ENCODE data around the gene NFATC1.

DNA sequence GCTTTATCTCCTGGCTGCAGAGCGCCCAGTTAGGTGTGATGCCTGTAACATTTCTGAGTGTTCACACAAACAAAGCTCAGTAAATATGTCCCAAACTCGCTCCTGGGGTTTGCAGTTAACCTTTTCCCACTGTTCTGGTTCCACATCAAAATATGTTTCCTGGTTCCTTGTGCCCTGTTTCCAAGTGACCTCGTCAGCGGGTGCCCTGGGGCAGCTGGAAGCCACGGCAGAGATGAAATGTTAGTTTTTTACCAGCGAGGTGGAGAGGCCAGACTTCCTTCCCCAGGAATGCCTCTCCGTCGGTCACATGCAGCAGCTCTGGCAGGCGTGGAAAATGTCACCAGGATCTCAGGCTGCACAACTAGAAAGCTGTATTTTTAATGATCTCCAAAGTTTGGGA is 18.2 kb downstream of the NFATC1 start:
- TF ChIP-seq, protein P1, sequence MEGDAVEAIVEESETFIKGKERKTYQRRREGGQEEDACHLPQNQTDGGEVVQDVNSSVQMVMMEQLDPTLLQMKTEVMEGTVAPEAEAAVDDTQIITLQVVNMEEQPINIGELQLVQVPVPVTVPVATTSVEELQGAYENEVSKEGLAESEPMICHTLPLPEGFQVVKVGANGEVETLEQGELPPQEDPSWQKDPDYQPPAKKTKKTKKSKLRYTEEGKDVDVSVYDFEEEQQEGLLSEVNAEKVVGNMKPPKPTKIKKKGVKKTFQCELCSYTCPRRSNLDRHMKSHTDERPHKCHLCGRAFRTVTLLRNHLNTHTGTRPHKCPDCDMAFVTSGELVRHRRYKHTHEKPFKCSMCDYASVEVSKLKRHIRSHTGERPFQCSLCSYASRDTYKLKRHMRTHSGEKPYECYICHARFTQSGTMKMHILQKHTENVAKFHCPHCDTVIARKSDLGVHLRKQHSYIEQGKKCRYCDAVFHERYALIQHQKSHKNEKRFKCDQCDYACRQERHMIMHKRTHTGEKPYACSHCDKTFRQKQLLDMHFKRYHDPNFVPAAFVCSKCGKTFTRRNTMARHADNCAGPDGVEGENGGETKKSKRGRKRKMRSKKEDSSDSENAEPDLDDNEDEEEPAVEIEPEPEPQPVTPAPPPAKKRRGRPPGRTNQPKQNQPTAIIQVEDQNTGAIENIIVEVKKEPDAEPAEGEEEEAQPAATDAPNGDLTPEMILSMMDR (IDR thresholded peaks at IDR 0.05) = no peak
- TF ChIP-seq POLR2A (IDR thresholded peaks at IDR 0.05) = no peak
- peak in 1 of 3 donors; percentile 34 for TF ChIP-seq POLR2AphosphoS5 (IDR thresholded peaks at IDR 0.05)
